Left cardiac atrium (tissue), 4 donors: ENCODE data around the gene DTX2. TPM values are rescaled to one million over a fixed set of nuclear protein-coding genes. Genes with fewer than 3 reads are reported as not detected.
"Not testable (repeated sequence)": the region's sequence is repeated elsewhere in the genome, so short reads cannot be mapped to it uniquely, and the experiment has no call there.

Source experiments
- ATAC-seq, 2 donors: fragments of 200-7000 bp; cut with Tn5 transposase; one replicate each; pipeline ENCODE4 v1.9.1; 2020; ENCODE audit warnings: mild to moderate bottlenecking in 2 of 2, moderate library complexity in 2 of 2
- DNase-seq: peaks from one replicate; pipeline ENCODE4 v3.0.0-alpha.2; 2020
- intact Hi-C, 2 donors: fragments of 100-400 bp; cut with DNase I; formaldehyde crosslinking; loops; one replicate each; pipeline versions ENCODE4 v1.14.1 to v1.15.1; 2022 to 2023
- total RNA-seq, 2 donors: library from RNA; stranded (reverse); fragmentation: NEBNext Ultra II Directional; extraction: Animal tissue kit (Norgen Biotek cat#: 25700); gene quantifications; one replicate each; pipeline ENCODE4 v1.2.1, GENCODE V29; 2021
- donor health status: DM: no; HTN: yes; CAD: no.
- donor health status: DM: no; HTN: yes; CAD: no; lungs with severe emphysema.
- donor health status: DM: yes; HTN: yes; CAD: no.
- donor health status: Dilated cardiomyopathy.

DTX2 gene
- total RNA-seq, 2 donors from 2014 or later: 8.5 to 11.4 TPM

DNA sequence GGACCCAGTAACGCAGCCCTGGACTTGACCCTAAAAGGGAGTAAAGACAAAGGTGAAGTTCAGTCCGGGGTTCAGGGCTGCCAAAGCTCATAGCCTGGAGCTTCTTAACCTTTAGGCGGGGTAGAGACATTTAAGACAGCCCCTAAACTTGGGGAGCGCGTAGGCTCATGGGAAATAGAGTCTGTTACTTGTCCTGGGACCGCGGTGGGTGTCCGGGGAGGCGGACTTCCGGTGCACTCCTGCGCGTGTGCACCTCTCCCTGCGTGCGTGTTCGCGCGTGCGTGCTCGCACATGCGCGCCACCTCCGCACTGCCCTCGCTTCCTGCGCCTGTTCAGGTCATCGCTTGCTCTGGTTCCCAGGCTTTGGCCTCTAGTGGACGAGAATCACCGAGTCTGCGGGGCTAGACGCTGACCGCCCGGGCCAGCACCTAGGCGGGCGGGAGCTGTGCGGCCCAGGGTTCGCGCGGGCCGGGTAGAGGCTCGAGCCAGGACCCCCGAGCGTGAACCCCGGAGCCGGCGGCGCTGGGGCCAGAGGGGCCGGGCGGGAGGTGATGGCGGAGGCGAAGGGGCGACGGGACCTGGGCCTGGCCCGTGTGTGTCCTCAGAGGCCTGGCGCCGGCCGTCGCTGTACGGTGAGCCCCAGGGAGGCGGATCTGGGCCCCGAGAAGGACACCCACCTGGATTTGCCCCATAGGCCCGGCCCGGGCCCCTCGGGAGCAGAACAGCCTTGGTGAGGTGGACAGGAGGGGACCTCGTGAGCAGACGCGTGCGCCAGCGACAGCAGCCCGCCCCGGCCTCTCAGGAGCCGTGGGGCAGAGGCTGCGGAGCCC lies 87.7 kb downstream of the DTX2 start:
- intact Hi-C loops: not testable (repeated sequence)
- ATAC-seq: peak; percentile 100
- peak; percentile 92 for DNase-seq

DNA sequence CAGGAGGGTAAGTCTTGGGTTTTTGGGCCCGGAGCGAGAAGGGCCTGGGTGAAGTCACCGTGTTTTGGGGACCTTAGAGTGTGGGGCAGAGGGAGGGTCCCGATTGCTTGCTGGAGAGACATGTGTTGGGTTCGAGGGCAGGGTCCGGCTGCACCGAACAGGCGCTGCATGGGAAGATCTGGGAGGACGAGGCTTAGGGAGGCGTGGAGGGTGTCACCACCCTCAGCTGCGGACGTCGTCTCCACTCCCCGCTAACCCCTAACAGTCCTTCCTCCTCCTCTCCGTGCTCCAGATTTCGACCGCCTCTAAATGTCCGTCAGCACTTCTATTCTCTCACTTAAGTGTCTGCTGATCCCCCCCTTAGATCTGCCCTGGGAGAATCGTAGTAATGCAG lies 88.3 kb downstream of the DTX2 start:
- DNase-seq (peak; percentile 19), ATAC-seq (peak; percentile 11 to 21)
- intact Hi-C loops: not testable (repeated sequence)

DNA sequence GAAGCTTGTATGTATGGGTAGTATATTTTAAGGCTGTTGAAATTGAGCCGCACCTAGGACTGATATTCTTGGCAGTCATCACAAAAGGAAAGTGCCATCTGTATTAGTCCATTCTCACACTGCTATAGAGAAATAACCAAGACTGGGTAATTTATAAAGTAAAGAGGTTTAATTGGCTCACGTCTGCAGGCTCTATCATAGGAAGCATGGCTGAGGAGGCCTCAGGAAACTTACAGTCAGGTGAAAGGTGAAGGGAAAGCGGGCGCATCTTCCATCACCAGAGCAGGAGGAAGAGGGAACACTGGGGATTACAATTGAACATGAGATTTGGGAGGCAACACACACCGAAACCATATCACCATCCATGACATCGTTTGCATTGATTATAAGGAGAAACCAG lies 90.5 kb downstream of the DTX2 start:
- DNase-seq, intact Hi-C loops, ATAC-seq: not testable (repeated sequence)

Other genes with a start within 250 kb of the DTX2 start
- gene HSPB1, start 159.0 kb upstream of the DTX2 start, total RNA-seq: 1,000 to 10,000 TPM; 1,191 to 2,127 TPM
- 100 to 1,000 TPM; 218 to 253 TPM for gene YWHAG, start 102.7 kb upstream of the DTX2 start, total RNA-seq
- gene SSC4D, start 52.0 kb upstream of the DTX2 start, total RNA-seq: 1 to 10 TPM in 1 of 2 donors, under 1 TPM in 1; 0.55 to 1.4 TPM
- under 1 TPM in 1 of 2 donors, not detected in 1; 0.76 TPM for gene ZP3, start 36.8 kb upstream of the DTX2 start, total RNA-seq
- gene UPK3B, start 48.8 kb downstream of the DTX2 start, total RNA-seq: 10 to 100 TPM in 1 of 2 donors, 1 to 10 TPM in 1; 3.7 to 33.8 TPM
- under 1 TPM; 0.12 to 0.34 TPM for gene SPDYE16, start 81.6 kb downstream of the DTX2 start, total RNA-seq
- 1 to 10 TPM; 5.7 to 7.7 TPM for gene POMZP3, start 165.6 kb downstream of the DTX2 start, total RNA-seq